ENCODE data around the gene SLC47A1.

- TF ChIP-seq CTCF (IDR thresholded peaks at IDR 0.05) (no peak), POLR2A (IDR thresholded peaks at IDR 0.05) (no peak), EP300 (IDR thresholded peaks at IDR 0.05) (no peak)
These were observed 80.3 kb downstream of the SLC47A1 start for GRCh38 chr17:19613979-19614378.

Data from gastroesophageal sphincter (tissue), 3 donors.